Measurements from ENCODE around the gene HES4. TPM values are rescaled to one million over a fixed set of nuclear protein-coding genes. Genes with fewer than 3 reads are reported as not detected.

The HES4 gene
- total and polyA plus RNA-seq, 2 donors (not counting 3 experiments of a cell fraction or from before 2014, with no cell fraction given): 30.5 to 37.6 TPM

DNA sequence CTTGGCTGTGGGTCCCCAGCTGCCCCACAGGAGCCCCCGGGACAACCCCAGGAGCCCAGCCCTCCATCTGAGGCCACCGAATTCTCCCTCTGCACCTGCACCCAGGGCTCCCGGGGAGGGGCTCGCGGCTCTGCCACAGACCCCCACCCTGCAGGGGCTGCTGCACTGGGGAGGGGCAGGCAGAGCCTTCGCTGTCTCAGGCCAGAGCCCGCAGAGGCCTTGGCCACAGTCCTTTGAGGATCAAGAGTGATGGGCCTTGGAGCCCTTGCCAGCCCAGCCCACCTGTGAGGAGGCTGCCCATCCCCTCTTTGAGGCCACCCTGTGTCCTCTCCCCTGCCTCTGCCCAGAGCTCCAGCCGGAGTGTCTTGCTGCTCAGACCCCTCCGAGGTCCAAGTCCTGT, 24.5 kb downstream of the HES4 start:
- no peak overlapping the region for H3K4me2 ChIP-seq (ENCODE audit: insufficient read depth, low read length)
- dilution Hi-C loops (cut with MboI; ENCODE audit: extremely low pct_ligation_motif_present, low sequenced_read_pairs): no loop called here
- no peaks in the 10 kb centered on the region for H3K9me3 ChIP-seq (replicated peaks; ENCODE audit: control insufficient read depth, insufficient read depth, low read length)
- intact Hi-C loops (cut with micrococcal nuclease): no loop called here
- peaks cover 0 to 2% of the 10 kb centered on the region in 2 experiments for H3K27me3 ChIP-seq (ENCODE audit: control insufficient read depth in 2 of 2, insufficient read depth in 2 of 2, low read length in 2 of 2)
- no peaks in the 10 kb centered on the region for H3K4me1 ChIP-seq (ENCODE audit: control insufficient read depth, extremely low read depth, insufficient read depth, low read length)
- H3K36me3 ChIP-seq (ENCODE audit: control insufficient read depth in 2 of 2, extremely low read depth in 1 of 2, insufficient read depth in 2 of 2, low read length in 2 of 2): no peaks in the 10 kb centered on the region
- DNase-seq (ENCODE audit: low read depth, low spot score) (no peak), FAIRE-seq (no peak)
- no peak overlapping the region for H3K27ac ChIP-seq (ENCODE audit: insufficient read depth, low read depth, low read length)
- POLR2A ChIA-PET: no interaction called here
- CTCF ChIA-PET: interaction anchor here (1.3 to 1.5 kb wide), 4 partner anchors 9 to 316 kb away, joined by 3 to 5 read pairs (median 4); partner anchors contain the start of gene PLEKHN1
- no peak overlapping the region for H2AFZ ChIP-seq (ENCODE audit: low read depth, low read length)
- no peaks in the 10 kb centered on the region for H3K79me2 ChIP-seq (ENCODE audit: control insufficient read depth, insufficient read depth, low read length)
- TF ChIP-seq MYC (IDR thresholded peaks at IDR 0.05; ENCODE audit: low read depth, low read length) (no peak), FOS (IDR thresholded peaks at IDR 0.05; ENCODE audit: borderline replicate concordance, insufficient read depth, low read length) (no peak), POLR2AphosphoS5 (IDR thresholded peaks at IDR 0.05; ENCODE audit: insufficient read depth, low read depth, low read length) (no peak), JUN (IDR thresholded peaks at IDR 0.05; ENCODE audit: borderline replicate concordance, insufficient read depth, insufficient read length, low read depth) (no peak), EZH2 (IDR thresholded peaks at IDR 0.05; ENCODE audit: borderline replicate concordance, low read depth, low read length, severe bottlenecking) (no peak), GATA2 (IDR thresholded peaks at IDR 0.05; ENCODE audit: insufficient read depth, insufficient read length, low read depth, low read length) (no peak), POLR2A (IDR thresholded peaks at IDR 0.05; ENCODE audit: low read depth, low read length) (no peak)
- TF ChIP-seq, protein P1, sequence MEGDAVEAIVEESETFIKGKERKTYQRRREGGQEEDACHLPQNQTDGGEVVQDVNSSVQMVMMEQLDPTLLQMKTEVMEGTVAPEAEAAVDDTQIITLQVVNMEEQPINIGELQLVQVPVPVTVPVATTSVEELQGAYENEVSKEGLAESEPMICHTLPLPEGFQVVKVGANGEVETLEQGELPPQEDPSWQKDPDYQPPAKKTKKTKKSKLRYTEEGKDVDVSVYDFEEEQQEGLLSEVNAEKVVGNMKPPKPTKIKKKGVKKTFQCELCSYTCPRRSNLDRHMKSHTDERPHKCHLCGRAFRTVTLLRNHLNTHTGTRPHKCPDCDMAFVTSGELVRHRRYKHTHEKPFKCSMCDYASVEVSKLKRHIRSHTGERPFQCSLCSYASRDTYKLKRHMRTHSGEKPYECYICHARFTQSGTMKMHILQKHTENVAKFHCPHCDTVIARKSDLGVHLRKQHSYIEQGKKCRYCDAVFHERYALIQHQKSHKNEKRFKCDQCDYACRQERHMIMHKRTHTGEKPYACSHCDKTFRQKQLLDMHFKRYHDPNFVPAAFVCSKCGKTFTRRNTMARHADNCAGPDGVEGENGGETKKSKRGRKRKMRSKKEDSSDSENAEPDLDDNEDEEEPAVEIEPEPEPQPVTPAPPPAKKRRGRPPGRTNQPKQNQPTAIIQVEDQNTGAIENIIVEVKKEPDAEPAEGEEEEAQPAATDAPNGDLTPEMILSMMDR (IDR thresholded peaks at IDR 0.05; ENCODE audit: extremely low read depth in 1 of 2, insufficient read depth in 1 of 2, low read depth in 1 of 2, low read length in 2 of 2): no peak
- TF ChIP-seq, protein P2, sequence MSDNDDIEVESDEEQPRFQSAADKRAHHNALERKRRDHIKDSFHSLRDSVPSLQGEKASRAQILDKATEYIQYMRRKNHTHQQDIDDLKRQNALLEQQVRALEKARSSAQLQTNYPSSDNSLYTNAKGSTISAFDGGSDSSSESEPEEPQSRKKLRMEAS (IDR thresholded peaks at IDR 0.05; ENCODE audit: insufficient read depth, insufficient read length): no peak
- no peaks in the 10 kb centered on the region for H3K9me1 ChIP-seq (replicated peaks; ENCODE audit: control insufficient read depth, extremely low read depth, insufficient read depth, low read length)
- no peaks in the 10 kb centered on the region for H4K20me1 ChIP-seq (replicated peaks; ENCODE audit: control insufficient read depth, extremely low read depth, insufficient read depth, low read length)
- H3K4me3 ChIP-seq (replicated peaks in 1 of 3; ENCODE audit: insufficient read depth in 1 of 3, low read depth in 1 of 3, low read length in 3 of 3): no peak overlapping the region
- no TSS peak for BruUV-seq (replicated peaks)
- no peak overlapping the region for H3K9ac ChIP-seq (replicated peaks; ENCODE audit: extremely low read depth, insufficient read depth, low read length)
